ENCODE data around the gene MYT1.
"Not testable (repeated sequence)": the region's sequence is repeated elsewhere in the genome, so short reads cannot be mapped to it uniquely, and the experiment has no call there.

Gene MYT1

GRCh38 chr20:64166721-64167615 is 2.7 kb downstream of the MYT1 start:
- DNase-seq (ENCODE audit: low read depth in 3 of 3) = no peak

DNA sequence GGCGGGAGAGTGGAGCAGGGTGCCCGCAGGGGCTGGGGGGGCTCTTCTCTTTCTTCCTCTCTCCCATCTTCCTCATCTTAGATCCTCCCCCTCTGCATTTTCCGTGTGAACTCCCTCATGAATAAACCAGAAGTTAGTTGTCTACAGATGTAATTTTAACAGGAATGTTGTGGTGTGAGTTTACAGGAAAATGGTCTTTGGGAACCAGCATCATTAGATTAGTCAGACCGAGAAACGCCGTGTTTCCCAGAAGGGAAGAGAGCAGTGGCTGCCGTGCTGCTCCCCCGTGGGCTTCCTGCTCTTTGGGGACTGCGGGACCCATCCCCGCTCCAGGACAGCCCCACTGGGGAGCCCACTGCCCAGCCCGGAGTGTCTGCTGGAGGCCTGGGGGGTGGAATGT is 3.4 kb downstream of the MYT1 start:
- DNase-seq (ENCODE audit: low read depth in 3 of 3) = no peak

DNA sequence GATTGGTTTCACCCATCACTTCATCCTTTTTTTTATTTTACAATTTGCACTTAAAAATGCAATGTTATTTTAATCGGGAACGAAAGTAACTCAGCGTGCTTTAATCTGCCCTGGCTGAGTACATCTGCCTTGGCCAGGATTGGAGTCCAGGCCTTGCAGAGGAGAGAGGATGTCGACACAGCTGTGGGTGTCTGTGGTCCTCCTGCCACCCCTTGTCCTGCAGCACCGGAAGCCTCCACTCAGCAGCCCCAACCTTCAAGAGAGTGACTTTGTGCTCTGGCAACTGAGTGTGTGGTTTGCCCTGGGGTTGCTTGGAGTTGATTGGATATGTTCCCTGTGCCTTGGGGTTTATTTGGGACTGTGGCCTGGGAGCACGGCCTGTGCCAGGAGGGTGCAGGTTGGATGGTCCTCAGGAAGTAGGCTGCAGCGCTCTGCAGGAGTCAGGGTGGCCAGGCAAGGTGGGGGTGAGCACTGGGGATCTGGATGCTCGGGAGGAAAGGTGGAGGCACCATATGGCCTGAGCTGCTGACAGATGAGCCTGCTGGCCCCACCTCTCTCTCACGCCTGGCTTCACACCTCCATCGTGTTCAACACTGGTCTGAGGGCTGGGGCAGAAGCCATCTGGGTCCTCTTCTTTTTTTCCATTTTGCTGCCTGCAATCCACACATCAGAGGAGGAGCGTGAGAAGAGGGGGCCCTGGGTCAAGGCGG is 4.3 kb downstream of the MYT1 start:
- no peak for DNase-seq (ENCODE audit: low read depth in 3 of 3)

GRCh38 chr20:64169091-64169560 is 4.9 kb downstream of the MYT1 start:
- DNase-seq (ENCODE audit: low read depth in 3 of 3) = no peak

GRCh38 chr20:64171211-64171610 is 7.0 kb downstream of the MYT1 start:
- no peak for DNase-seq (ENCODE audit: low read depth in 3 of 3)

DNA sequence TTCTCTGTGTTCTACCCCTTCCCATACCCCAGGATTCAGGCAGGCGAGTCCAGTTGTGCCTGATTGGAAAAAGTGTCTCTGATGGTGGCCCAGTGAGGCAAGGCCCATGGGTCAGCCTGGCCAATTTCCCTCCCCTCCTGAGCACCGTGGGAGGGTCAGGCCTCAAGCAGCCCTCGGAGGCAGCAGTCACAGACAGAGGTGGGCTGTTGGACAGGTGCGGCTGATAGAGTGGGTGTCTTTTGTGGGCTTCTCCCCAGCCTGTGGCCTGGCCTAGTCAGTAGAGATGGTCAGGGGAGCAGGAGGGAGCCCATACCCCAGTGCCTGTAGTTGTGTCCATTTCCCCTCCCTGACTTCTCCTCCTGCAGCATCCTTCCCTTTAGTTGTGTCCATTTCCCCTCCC is 8.9 kb downstream of the MYT1 start:
- no peak for DNase-seq (ENCODE audit: low read depth in 3 of 3)

DNA sequence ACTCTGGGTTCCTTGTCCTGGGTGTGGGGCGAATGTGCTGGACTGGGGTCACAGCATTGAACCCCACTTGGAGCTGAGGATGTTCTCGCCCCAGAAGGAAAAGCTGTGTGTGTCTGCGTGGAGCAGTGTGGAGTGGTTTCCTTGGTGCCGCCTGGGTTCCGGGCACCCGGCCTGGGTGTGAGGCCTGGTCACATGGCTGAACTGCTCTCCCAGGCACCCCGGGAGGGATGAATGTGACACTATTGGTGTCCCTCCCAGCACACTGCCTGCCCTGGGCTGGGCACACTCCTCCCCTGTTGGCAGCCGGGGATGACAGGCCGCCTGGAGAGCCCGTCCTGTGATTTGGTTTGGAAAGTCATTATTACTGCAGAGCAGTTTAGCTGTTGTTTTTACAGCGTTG is 12.3 kb downstream of the MYT1 start:
- no peak for DNase-seq (ENCODE audit: low read depth in 3 of 3)

DNA sequence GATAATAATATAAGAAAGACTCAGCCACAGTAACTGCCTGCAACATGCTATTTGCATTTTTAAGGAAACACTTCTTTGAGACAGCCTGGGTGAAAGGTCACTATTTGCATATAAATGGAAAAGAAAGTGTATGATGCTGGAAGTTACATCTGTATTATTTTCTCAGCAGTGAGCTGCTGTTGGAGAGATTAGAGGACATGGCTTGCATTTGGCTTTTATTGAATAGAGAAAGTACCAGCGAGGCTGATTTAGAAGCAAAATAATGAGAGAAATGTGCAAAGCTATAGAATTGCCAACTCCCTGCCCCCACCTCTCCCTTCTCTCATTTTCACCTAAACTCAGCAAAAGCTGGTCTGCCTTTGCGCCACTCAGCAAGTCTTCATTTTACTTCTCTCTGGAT is 12.7 kb downstream of the MYT1 start:
- no peak for DNase-seq (ENCODE audit: low read depth in 3 of 3)

GRCh38 chr20:64177384-64177783 is 13.1 kb downstream of the MYT1 start:
- no peak for DNase-seq (ENCODE audit: low read depth in 3 of 3)

- DNase-seq (ENCODE audit: low read depth in 3 of 3) = no peak
These were observed 13.5 kb downstream of the MYT1 start for GRCh38 chr20:64177787-64178186.

GRCh38 chr20:64178925-64179324 is 14.7 kb downstream of the MYT1 start:
- DNase-seq (ENCODE audit: low read depth in 3 of 3) = not testable (repeated sequence)

DNA sequence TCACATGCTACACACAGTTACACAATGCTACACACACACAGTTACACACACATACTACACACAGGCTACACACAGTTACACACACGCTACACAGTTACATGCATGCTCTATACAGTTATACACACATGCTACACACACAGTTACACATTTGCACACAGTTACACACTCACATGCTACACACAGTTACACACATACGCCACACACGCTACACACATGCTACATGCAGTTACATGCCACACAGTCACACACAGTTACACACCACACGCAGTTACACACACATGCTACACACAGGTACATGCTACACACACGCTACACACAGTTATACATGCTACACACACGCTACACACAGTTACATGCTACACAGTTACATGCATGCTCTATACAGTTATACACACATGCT is 15.6 kb downstream of the MYT1 start:
- DNase-seq (ENCODE audit: low read depth in 3 of 3) = no peak

GRCh38 chr20:64180673-64181072 is 16.4 kb downstream of the MYT1 start:
- DNase-seq (ENCODE audit: low read depth in 3 of 3) = no peak

DNA sequence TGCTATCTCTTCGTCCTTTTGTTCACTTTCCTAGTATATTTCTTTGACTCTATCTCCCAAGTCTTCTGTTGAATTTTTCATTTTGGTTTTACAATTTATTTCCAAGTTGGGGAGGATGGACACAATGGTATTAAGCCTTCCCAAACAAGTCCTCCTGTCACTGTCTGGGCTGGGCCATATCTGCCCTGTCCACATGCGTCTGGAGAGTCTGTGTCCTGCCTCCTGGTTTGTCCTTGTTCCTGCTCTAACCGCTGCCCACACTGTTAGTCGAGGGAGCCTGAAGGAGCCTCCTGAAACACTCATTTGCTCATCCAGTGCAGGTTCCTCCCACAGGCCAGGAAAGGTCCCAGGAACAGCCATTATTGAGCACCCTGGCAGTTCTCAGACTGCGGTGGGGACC is 17.1 kb downstream of the MYT1 start:
- no peak for DNase-seq (ENCODE audit: low read depth in 3 of 3)

- DNase-seq (ENCODE audit: low read depth in 3 of 3) = no peak
These were observed 18.1 kb downstream of the MYT1 start for GRCh38 chr20:64182146-64182865.

GRCh38 chr20:64183313-64183712 is 19.1 kb downstream of the MYT1 start:
- no peak for DNase-seq (ENCODE audit: low read depth in 3 of 3)

GRCh38 chr20:64184795-64185194 is 20.5 kb downstream of the MYT1 start:
- no peak for DNase-seq (ENCODE audit: low read depth in 3 of 3)

DNA sequence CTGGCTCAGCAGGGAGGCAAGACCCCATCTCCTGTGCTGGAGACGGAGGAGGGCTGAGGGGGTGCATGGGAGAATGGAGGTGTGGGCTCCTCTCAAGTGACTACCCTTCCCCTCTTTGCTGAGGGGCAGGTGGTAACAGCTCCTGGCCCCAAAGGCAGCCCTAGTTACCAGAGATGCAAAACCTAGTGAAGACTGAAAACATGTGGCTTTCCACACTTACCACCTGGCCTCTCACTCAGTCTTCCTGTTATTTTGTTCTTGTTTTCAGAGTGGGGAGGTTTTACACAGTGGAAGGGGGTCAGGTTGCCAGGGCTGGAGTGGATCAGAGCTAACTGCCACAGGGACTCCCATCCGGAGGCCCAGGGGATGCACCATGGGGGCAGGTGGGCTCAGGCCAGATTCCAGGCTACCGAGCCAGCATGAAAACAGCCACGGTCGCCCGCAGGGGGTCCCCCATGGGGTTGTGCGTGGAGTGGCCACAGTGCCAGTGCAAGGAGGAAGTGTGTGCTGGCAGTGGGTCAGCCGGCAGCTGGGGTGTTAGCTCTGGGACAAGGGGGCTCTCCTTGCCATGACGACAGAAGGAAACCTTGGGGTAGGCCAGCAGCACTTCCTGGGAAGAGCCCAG is 21.1 kb downstream of the MYT1 start:
- DNase-seq (ENCODE audit: low read depth in 3 of 3) = no peak

- no peak for DNase-seq (ENCODE audit: low read depth in 3 of 3)
These were observed 21.9 kb downstream of the MYT1 start for GRCh38 chr20:64186071-64186598.

- DNase-seq (ENCODE audit: low read depth in 3 of 3) = not testable (repeated sequence)
These were observed 23.0 kb downstream of the MYT1 start for GRCh38 chr20:64187213-64187612.

- no peak for DNase-seq (ENCODE audit: low read depth in 3 of 3)
These were observed 23.8 kb downstream of the MYT1 start for GRCh38 chr20:64188091-64188490.

Measured in stimulated activated CD4-positive, alpha-beta T cell treated with anti-CD3 and anti-CD28 coated beads, TNF-alpha, amount 100 ng/mL, for 48 hours (primary cell).